Endometrial microvascular endothelial cells (primary cell): Measurements from ENCODE around the gene FAF1. TPM values are rescaled to one million over a fixed set of nuclear protein-coding genes. Genes with fewer than 3 reads are reported as not detected.

Experiments used
- in situ Hi-C: cut with HindIII; loops from 2 replicates; pipeline ENCODE4 v1.10.0; 2017; ENCODE audit warnings: low sequenced_read_pairs, low pct_unique_long_range_greater_than_20kb; ENCODE audit errors: inconsistent ontology term
- total RNA-seq: library from RNA; depleted of rRNA; stranded (reverse); fragments of >200 nt; gene quantifications from one replicate; pipeline ENCODE4 v1.2.3, GENCODE V29; 2015; ENCODE audit errors: inconsistent ontology term

FAF1 gene
- total RNA-seq, 1 donor from 2014 or later, result 72.0 TPM

GRCh38 chr1:50452700-50453099 is 507.4 kb downstream of the FAF1 start:
- in situ Hi-C loops, result no loop called here

- in situ Hi-C loops, result no loop called here
These were observed 509.0 kb downstream of the FAF1 start for GRCh38 chr1:50450861-50451653.

GRCh38 chr1:50447961-50448360 is 512.1 kb downstream of the FAF1 start:
- in situ Hi-C loops, result no loop called here

- in situ Hi-C loops, result no loop called here
These were observed 518.9 kb downstream of the FAF1 start for GRCh38 chr1:50441183-50441582.

- in situ Hi-C loops, result no loop called here
These were observed 521.1 kb downstream of the FAF1 start for GRCh38 chr1:50438945-50439344.

- in situ Hi-C loops, result no loop called here
These were observed 523.6 kb downstream of the FAF1 start for GRCh38 chr1:50436489-50436888.

- in situ Hi-C loops, result no loop called here
These were observed 530.1 kb downstream of the FAF1 start for GRCh38 chr1:50430010-50430405.

- in situ Hi-C loops, result no loop called here
These were observed 532.0 kb downstream of the FAF1 start for GRCh38 chr1:50427818-50428779.

GRCh38 chr1:50427086-50427817 is 532.8 kb downstream of the FAF1 start:
- in situ Hi-C loops, result no loop called here

- in situ Hi-C loops, result no loop called here
These were observed 533.4 kb downstream of the FAF1 start for GRCh38 chr1:50426702-50427085.

- in situ Hi-C loops, result no loop called here
These were observed 533.9 kb downstream of the FAF1 start for GRCh38 chr1:50426108-50426700.

GRCh38 chr1:50425376-50426107 is 534.5 kb downstream of the FAF1 start:
- in situ Hi-C loops, result no loop called here

GRCh38 chr1:50424884-50425375 is 535.1 kb downstream of the FAF1 start:
- in situ Hi-C loops, result no loop called here

GRCh38 chr1:50424045-50424883 is 535.8 kb downstream of the FAF1 start:
- in situ Hi-C loops, result no loop called here

GRCh38 chr1:50423670-50424000 is 536.4 kb downstream of the FAF1 start:
- in situ Hi-C loops, result no loop called here

- in situ Hi-C loops, result no loop called here
These were observed 537.0 kb downstream of the FAF1 start, which contains the start of gene DMRTA2 for GRCh38 chr1:50422946-50423669. DMRTA2 (minus strand) TSS chr1:50423443; CDS start chr1:50421536, 1,907 bp downstream.

- in situ Hi-C loops, result no loop called here
These were observed 537.5 kb downstream of the FAF1 start for GRCh38 chr1:50422675-50422945.
